Esophagus muscularis mucosa (tissue), 3 donors: ENCODE data around the gene FAM3C.

ENCODE experiments used
- POLR2A ChIP-seq: fragments of 450-650 bp; IDR thresholded peaks from one replicate; pipeline ENCODE4 v1.6.1; 2017; ENCODE audit warnings: antibody characterized with exemption, moderate library complexity, mild to moderate bottlenecking, low read depth
- TF ChIP-seq, protein P1 (sequence below), 3 experiments: fragments of 200-600 bp in 2 of 3; fragments of 450-650 bp in 1 of 3; sonication (generic) in 2 of 3; IDR thresholded peaks; one replicate each; pipeline ENCODE4 v1.5.1; 2017 to 2019; ENCODE audit warnings: antibody characterized with exemption in 3 of 3, mild to moderate bottlenecking in 2 of 3, moderate library complexity in 1 of 3

- TF ChIP-seq POLR2A: no peak
- TF ChIP-seq, protein P1, sequence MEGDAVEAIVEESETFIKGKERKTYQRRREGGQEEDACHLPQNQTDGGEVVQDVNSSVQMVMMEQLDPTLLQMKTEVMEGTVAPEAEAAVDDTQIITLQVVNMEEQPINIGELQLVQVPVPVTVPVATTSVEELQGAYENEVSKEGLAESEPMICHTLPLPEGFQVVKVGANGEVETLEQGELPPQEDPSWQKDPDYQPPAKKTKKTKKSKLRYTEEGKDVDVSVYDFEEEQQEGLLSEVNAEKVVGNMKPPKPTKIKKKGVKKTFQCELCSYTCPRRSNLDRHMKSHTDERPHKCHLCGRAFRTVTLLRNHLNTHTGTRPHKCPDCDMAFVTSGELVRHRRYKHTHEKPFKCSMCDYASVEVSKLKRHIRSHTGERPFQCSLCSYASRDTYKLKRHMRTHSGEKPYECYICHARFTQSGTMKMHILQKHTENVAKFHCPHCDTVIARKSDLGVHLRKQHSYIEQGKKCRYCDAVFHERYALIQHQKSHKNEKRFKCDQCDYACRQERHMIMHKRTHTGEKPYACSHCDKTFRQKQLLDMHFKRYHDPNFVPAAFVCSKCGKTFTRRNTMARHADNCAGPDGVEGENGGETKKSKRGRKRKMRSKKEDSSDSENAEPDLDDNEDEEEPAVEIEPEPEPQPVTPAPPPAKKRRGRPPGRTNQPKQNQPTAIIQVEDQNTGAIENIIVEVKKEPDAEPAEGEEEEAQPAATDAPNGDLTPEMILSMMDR (IDR thresholded peaks at IDR 0.05): no peak
Measured at GRCh38 chr7:121369462-121369861, 26.6 kb downstream of the FAM3C start.
